D341Med (cell line): Measurements from ENCODE around the gene IGSF9.
"Not testable (repeated sequence)": the region's sequence is repeated elsewhere in the genome, so short reads cannot be mapped to it uniquely, and the experiment has no call there.

ENCODE experiments used
- DNase-seq: peaks from one replicate; pipeline ENCODE4 v3.0.0; 2012; ENCODE audit warnings: low spot score

The IGSF9 gene

DNA sequence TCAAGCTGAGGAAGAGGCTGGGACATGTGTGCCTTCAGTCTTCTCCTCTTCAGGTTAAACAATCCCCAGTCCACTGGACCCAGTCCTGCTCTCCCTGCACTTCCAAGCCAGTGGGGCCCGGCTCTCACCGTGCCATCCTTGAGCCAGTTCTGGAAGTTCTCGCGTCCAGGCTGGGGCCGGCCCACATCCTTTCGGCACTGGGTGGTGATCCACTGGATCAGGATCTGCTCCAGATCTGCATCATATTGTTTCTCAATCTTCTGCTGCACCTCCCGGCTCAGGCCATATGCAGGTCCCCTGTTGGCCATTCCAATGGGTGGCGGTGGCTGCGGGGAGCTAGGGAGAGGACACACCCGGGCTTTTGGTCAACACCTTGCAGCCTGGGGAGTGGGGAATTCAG, 25.2 kb downstream of the IGSF9 start:
- DNase-seq: no peak

DNA sequence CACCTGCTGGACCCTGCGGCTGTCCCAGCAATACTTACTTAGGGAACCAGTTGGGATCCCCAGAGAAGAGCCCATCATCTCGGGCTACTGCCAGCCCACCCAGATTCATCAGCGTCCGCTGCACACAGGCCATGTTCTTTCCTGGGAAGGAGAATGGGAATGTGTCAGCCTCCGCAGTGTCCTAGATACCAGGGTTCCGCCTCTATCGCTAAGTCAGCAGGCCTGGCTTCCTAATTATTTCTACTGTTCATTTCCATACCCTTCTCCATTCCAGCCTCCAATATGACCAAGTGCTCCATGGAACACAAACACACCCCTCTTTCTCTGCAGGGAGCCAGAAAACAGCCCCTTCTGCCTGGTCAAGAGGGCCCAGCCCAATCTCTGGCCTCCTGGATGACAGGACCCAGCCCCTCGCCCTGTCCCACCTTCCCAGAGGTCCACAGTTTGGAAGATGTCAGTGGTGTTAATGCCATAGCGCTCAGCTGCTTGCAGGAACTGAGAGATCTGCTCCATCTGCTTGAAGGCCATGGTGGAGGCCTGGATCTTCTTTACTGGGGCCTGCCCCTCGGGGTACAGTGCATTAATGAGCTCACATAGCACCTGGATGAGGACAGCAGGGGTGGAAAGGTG, 26.1 kb downstream of the IGSF9 start:
- no peak for DNase-seq

DNA sequence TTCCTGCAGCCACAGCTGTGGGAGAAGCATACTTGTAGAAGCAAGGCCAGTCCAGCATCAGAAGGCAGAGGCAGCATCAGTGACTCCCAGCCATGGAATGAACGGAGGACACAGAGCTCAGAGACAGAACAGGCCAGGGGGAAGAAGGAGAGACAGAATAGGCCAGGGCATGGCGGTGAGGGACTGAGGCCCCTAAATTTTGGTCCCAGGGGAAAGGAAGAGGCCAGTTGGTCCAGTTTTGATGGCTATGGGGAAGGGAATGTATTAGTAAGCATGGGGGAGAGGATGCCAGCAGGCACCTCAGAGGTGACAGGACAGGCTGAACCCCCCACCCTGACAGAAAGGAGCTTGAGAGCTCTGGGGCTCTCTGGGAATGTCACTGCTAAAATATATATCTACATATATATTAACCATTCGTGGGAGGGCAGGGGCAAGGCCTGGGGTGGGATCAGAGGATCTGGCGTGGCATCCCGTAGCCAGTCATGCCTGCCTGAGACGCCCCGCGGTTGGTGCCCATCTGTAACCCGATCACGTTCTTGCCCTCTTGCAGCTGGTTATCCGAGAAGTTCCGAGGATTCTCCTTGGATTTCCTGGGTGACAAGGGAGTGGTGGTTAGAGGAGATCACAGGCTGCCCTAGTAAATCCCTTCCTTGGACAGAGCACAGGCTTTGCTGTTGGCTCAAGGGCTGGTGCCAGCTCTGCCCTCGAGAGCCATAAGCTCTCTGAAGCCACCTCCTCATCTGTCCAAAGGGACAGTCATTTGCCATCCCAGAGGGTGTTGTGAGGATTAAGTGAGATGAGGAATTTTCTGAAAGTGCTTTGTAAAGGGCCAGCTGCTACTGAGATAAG, 26.8 kb downstream of the IGSF9 start:
- DNase-seq: no peak

DNA sequence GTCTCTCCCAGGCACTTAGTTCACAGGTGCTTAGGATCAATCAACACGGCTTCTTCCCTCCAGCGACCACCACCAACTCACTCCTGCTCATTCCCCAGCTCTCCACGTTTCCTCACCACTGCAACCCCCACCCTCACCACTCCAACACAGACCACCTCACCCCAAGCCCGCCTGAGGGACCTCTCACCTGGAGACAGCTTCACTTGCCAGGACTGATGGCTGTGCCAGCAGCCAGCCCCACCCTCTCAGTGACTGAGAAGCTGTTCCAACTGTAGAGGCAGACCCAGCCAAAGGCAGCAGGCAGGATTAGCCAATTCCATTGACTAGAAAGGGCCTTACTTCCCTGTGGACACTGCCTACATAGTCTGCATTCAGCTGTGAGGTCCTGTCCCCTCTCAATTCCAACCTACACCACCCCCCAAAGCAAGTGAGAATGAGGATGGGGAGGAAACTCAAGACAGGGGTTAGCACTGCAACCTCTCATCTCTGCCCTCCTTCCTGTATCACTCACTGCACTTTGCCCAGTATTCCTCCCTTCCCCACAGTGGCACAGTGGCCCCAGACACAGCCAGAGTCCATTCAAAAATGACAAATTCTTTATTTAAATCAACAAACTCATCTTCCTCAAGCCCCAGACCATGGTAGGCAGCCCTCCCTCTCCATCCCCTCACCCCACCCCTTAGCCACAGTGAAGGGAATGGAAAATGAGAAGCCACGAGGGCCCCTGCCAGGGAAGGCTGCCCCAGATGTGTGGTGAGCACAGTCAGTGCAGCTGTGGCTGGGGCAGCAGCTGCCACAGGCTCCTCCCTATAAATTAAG, 27.7 kb downstream of the IGSF9 start:
- no peak for DNase-seq

DNA sequence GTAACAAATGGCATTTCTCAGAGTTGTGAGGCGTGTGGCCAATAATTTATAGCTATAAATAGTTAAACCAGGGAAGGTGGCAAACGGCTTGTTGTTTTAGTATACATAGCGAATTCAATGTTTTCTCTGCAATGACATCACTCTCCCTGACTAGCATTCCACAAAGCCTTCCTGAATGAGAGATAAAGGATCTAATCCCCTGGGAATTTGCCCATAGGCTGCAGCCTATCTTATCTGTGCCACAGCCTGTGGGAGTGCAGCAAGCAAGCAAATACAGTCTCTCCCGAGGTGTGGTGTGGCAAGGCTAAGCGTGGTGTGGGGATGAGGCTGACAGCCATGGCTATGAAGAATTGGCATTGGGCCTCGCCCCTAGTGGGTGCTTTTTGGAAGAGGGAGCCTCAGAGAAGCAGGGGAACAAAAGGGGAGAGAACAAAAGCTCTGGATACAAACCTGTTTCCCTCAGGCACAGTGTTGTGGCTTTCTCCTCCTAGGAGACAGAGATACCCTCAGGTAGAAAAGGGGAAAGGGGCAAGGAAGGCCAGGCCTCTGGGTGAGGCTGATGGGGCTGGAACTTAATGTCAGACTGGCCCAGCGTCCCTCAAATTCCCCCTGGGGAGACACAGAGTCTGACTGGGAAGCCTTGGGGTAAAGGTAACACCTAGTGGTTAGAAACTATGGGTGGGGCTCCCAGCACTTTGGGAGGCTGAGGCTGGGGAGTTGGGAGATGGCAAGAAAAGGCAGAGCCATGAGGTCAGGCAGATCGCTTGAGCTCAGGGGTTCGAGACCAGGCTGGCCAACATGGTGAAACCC, 29.0 kb downstream of the IGSF9 start:
- peak; percentile 83 for DNase-seq

DNA sequence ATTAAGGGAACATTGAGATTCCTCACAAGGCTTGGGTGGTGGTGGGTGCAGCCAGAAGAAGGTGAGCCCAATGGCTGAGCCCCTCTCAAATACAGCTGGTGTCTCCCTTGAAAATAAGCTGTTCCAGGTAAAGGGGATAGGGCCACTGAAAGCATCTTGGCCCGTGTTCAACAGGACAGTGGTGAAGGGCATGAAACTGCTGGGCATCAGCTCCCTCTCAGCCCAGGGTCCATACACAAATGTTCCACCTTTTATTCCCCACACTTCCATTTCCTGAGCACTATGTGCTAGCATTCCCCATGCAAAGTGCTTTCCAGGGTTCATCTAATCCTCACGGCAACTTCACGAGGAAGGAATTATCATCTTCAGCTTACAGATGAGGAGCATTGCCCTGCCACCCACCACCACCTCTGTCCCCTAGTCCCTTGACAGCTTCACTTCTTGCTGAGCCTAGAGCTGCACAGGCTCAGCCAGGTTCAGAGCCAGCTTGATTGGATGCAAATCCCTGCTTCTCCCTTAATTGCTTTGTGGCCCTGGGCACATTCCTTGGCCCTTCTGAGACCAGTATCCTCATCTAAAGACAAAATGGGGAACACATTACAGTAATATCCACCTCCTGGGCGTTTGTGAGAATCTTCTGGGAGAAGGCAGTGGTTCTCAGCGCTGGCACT, 29.7 kb downstream of the IGSF9 start:
- DNase-seq: no peak

DNA sequence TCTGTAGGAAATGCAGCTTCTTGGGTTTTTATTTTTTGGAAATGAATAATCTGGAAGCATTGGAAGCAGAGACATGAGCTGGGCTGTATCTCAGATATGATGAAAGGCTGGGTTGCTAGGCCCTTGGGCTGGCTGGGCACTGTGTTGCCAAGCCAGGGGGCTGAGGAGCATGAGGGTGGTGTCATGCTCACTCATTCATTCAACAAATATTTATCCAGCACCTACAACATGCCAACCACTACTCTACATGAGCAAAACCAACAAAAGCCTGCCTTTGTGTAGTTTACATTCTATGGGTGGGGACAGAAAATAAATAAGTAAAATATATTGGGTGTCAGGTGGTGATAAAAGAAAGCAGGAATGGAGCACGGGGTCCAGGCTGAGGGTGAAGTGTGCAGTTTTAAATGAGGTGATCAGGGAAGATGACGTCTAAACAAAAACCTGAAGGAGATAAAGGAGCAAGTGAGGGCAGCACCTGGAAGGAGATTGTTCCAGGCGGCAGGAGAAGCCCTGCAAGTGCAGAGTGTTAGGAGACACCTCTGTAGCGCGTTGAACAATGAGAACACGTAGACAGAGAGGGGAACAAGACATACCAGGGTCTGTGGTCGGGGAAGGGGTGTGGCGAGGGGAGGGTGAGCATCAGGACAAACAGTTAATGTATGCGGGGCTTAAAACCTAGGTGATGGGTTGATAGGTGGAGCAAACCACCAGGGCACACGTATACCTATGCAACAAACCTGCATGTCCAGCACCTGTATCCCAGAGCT, 31.0 kb downstream of the IGSF9 start:
- DNase-seq: no peak

DNA sequence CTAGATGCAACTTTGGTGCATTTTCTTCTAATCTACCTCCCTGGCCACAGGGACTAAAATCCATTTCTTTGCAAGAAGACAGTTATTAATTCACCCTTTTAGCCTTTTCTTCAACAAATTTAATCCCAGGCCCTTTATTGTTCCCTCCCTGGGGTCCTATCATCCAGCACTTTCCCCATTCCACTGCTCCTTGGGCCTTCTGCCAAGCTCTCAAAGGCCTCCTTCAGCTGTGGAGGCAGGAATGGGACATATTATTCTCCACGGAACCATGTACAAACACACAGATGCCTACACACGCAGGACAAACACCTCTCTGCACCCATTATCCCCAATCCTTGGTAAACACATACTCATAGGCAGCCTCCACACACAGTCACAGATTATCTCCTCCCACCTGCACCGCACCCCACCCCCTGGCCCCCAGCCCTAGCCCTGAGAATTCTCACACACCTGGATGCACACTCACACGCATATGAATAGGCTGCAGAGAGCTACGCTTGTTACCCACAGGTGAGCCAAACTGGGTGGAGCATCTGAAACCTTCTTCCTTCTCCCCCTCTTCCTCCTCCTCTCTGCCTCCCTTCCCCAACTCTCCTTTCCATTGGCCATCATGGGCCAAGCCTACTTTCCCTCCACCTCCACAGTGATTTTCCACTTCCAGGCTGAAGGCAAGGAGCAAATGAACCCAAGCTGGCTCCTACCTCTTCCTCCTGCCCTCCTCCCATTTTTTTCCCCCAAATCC, 31.8 kb downstream of the IGSF9 start:
- no peak for DNase-seq

DNA sequence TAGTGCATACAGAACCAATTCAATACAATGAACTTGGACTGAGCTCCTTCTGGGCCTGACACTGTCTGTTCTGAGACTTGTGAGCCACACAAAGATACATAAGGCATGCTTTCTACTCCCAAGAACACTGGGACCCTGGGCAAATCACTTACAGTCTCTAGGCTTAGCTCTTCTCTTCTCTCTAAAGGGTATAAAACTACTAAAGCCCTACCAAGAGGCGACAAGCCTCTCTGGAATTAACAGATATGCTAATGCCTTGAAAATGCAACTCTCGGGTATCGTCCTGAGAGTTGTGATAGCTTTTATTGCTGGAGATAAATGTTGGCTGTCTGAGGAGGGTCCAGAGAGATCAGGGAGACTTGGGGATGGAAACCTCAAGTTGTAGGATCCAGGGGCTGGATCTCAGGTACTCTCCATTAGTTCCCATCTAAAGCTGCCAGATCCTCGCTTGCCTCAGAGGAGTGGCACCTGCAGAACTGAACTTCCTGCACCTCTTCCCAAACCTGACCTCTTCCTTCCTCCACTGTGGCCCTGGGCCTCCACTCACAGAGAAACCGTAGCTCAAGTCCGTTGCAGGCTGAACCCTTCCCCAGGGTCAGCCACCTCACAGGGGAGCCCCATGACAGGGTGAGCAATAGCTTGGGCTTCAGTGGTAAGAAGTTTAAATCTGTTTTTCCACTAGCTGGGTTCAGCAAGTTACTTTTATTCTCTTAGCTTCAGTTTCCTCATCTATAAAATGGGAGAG, 33.9 kb downstream of the IGSF9 start:
- no peak for DNase-seq

DNA sequence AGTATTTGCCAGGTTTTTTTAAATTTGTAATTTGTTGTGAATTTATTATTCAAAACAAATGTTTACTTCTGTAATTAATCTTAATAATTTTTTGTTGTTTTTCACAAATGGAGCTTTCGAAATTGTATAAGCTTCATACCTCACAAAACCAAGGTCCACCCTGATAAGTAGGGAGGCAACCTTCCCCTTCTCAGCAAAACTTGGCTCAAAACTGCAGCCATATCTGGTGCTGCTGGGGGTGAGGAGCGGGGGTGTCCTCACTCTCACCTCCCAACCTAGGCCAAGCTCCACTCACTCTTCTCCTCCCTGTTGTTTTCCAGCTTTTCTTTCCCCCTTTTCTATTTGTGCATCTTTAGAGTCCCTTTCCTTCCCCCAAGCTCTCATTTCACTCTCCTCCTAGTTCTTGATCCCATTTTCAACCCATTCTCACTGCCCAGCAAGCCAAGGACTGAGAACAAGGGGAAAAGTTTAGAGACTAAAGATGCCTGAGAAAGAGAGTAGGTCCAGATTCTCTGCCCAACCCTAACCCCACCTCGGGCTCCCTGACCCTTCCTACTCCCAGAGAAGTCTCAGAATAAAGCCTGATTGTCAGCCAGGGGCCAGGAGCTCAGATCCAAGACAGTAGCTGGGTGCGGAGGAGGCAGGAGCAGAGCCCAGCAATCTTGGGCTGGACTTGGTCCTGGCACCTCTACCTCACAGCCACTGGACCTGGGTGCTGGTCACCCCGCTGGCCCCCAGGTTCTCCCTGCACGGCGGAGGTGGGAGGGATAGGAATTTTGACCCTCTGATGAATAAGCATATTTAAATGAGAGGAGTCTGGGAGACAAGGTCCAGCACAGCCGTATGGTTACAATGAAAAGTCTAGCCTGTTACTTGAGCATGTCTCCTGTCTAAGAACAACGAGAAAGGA, 37.1 kb downstream of the IGSF9 start:
- DNase-seq: no peak

DNA sequence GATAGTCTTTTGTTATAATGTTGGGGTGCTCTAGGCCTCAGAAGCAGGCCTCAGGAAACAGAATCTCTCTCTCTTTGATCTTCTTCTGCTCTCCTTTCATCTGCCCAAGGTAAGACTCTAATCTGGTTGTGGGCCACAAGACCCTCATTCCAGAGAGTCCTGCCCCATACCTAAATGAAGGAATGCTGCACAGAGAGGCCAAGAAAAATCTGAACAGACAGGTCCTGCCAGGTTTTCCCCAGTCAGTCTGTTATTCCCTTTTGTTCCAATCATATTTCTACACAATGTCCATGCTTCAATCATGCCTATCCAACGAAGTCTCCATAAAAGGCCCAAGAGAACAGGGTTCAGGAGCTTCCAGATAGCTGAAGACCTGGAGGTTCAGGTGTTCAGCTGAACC, 38.5 kb downstream of the IGSF9 start:
- no peak for DNase-seq

DNA sequence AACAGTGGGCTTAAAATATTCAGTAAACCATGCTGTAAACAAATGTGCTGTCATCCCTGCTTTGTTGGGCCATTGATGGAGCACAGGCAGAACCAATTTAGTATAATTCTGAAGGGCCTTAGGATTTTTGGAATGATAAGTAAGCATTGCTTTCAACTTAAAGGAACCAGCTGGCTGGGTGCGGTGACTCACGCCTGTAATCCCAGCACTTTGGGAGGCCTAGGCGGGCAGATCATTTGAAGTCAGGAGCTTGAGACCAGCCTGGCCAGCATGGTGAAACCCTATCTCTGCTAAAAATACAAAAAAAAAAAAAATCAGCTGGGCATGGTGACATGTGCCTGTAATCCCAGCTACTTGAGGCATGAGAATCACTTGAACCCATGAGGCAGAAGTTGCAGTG, 41.4 kb downstream of the IGSF9 start:
- DNase-seq: not testable (repeated sequence)

DNA sequence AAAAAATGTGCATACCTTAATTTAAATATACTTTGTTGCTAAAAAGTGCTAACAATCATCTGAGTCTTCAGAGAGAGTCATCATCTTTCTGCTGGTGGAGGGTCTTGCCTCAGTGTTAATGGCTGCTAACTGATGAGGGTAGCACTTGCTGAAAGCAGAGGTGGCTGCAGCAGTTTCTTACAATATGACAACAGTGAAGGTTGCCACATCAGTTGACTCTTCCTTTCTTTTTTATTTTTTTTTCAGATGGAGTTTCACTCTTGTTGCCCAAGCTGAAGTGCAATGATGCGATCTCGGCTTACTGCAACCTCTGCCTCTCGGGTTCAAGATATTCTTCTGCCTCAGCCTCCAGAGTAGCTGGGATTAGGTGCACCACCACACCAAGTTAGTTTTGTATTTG, 42.9 kb downstream of the IGSF9 start:
- DNase-seq: no peak

DNA sequence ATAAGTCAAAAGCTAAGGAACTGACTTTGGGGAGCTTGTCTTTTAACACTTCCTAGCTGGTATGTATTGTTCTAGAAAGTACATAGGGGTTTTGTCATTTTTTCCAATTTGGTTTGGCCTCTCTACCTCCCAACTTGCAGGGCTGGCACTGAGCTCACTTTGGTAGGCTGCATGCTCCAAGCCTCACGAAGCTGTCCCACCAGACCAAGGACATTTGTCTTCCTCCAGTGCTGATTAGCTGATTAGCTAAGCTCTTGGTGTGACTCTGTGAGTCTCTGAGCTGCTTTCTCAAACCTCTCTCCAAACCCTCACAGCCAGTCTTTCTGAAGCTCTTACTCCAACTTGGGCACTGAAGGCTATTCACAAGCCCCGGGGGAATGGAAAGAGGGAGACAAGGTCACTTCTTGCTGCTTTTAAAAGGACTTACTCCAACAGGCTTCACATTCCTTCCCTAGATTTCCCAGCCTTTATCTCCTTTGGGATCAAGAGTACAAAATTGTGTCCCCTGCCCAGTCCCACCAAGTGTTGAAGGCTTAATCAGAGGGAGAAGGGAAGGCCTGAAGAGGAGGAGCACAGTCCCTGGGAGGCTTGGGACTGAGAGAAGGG, 44.6 kb downstream of the IGSF9 start:
- DNase-seq: no peak

DNA sequence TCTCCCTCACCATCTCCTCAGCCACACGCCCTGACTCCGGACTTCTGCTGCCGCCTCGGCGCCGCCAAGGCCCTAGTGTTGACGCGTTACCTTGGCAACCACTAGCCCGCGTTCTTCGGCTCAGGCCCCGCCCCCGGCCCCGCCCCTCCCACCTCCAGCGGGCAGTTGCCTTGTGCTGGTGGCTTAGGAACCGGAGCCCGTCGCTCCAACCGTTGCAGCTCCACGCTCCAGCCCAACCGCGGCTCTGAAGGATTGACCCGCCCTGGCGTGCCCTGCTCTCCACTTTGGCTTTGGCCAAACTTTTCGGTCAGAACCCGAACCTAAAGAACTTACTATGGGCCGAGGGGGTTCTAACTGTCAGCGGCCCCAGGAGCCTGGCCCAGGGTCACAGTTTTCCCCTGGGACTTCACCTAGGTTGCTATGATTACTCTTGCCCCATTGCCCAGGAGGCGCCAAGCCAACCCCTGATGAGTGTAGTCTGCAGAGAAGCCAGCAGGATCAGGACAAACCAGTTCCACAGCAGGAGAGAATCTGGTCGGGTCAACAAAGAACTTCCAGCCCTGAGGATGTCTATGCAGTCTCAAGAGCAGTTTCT, 45.2 kb downstream of the IGSF9 start, which contains the start of gene CFAP45:
Gene CFAP45 (minus strand): TSS at position 80 of the 595 bp plus-strand sequence. CDS start 67 bp downstream, at position 13.
- DNase-seq: no peak

DNA sequence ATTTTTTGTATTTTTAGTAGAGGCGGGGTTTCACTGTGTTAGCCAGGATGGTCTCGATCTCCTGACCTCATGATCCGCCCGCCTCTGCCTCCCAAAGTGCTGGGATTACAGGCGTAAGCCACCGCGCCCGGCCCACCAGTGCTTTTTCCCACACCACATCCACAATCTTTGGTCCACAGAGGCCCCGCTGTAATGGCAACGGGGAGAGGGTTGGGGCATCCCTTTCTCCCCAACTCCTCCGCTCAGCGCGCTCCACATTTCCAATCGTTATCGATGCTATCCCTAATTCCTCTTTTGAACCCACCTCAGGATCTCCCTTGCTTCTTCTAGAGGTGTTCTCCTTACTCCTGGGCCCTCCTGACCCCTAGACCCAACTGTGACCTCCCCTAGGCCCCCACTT, 45.8 kb downstream of the IGSF9 start:
- DNase-seq: not testable (repeated sequence)

DNA sequence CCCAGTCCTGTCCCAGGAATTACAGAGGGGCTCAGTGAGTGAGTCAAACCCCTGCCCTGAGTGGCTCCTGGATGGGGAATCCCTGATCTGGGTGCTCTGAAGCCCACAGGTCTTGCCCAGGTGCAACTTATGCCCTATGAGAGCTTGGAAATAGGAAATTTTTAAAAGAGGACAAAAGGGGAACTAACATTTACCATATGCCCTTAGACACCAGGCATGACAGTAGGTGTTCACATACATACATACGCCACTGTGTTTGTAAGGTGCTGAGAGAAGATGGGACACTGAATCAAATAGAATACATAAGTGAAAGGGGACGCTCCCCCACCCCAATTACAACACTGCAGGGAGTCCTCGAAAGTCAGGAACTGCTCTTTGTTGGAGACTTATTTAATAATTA, 46.9 kb downstream of the IGSF9 start:
- DNase-seq: no peak
